Neural cell (in vitro differentiated cells): ENCODE results near the gene C1orf115. TPM values are rescaled to one million over a fixed set of nuclear protein-coding genes. Genes with fewer than 3 reads are reported as not detected.

Experiments used
- H2AFZ ChIP-seq: fragments of 200-600, 300-800 bp; sonication (generic), shearing (Covaris generic); 2 replicates; pipeline ENCODE4 v1.6.0; 2014; ENCODE audit warnings: low read depth, mild to moderate bottlenecking, antibody characterized with exemption, low read length, moderate library complexity
- H3F3A ChIP-seq: fragments of 200-600 bp; shearing (Covaris generic); 2 replicates; pipeline ENCODE4 v1.6.1; 2016; ENCODE audit warnings: mild to moderate bottlenecking, moderate library complexity, mixed read lengths, antibody characterized with exemption, low read length; ENCODE audit not compliant: insufficient read depth, poor library complexity, severe bottlenecking
- H3K27ac ChIP-seq: fragments of 200-600, 300-800 bp; sonication (generic), shearing (Covaris generic); 2 replicates; pipeline ENCODE4 v1.5.1; 2014; ENCODE audit warnings: mild to moderate bottlenecking, low read length, moderate library complexity
- H3K27me3 ChIP-seq: fragments of 300-800, 200-600 bp; sonication (generic), shearing (Covaris generic); 2 replicates; pipeline ENCODE4 v1.6.0; 2014; ENCODE audit warnings: mild to moderate bottlenecking, low read depth, low read length, moderate library complexity; ENCODE audit not compliant: insufficient read depth
- H3K36me3 ChIP-seq: fragments of 300-800, 200-600 bp; sonication (generic), shearing (Covaris generic); 2 replicates; pipeline ENCODE4 v1.5.1; 2014; ENCODE audit warnings: mild to moderate bottlenecking, antibody characterized with exemption, low read length, moderate library complexity; ENCODE audit not compliant: insufficient read depth
- H3K4me2 ChIP-seq: fragments of 300-800, 200-600 bp; sonication (generic), shearing (Covaris generic); 2 replicates; pipeline ENCODE4 v1.6.0; 2014; ENCODE audit warnings: mild to moderate bottlenecking, low read length
- H3K4me3 ChIP-seq: fragments of 300-800, 200-600 bp; sonication (generic), shearing (Covaris generic); 2 replicates; pipeline ENCODE4 v1.5.1; 2014; ENCODE audit warnings: mild to moderate bottlenecking, low read length, moderate library complexity
- H3K79me2 ChIP-seq: fragments of 200-600 bp; shearing (Covaris generic); replicated peaks from 2 replicates; pipeline ENCODE4 v1.6.0; 2014; ENCODE audit warnings: mild to moderate bottlenecking, low read length, moderate library complexity; ENCODE audit not compliant: insufficient read depth
- H3K9ac ChIP-seq: fragments of 300-800, 200-600 bp; sonication (generic), shearing (Covaris generic); 2 replicates; pipeline ENCODE4 v1.6.1; 2016; ENCODE audit warnings: mild to moderate bottlenecking, low read length, mixed read lengths
- H3K9me2 ChIP-seq: fragments of 200-600 bp; shearing (Covaris generic); 2 replicates; pipeline ENCODE4 v1.6.1; 2016; ENCODE audit warnings: mild to moderate bottlenecking, low read length, mixed read lengths; ENCODE audit not compliant: insufficient read depth
- H3K9me3 ChIP-seq: fragments of 200-600, 300-800 bp; sonication (generic), shearing (Covaris generic); 2 replicates; pipeline ENCODE4 v1.6.1; 2016; ENCODE audit warnings: mild to moderate bottlenecking, mixed run types, low read length, moderate library complexity, mixed read lengths
- H4K20me1 ChIP-seq: fragments of 200-600 bp; shearing (Covaris generic); 2 replicates; pipeline ENCODE4 v1.6.1; 2016; ENCODE audit warnings: mild to moderate bottlenecking, mixed run types; ENCODE audit not compliant: insufficient read depth
- EP300 ChIP-seq: fragments of 450-650 bp; conservative IDR thresholded peaks from 2 replicates; pipeline ENCODE4 v1.6.1; 2014; ENCODE audit warnings: antibody characterized with exemption, mild to moderate bottlenecking, moderate library complexity; ENCODE audit not compliant: poor library complexity, severe bottlenecking
- EZH2 ChIP-seq: fragments of 200-600, 300-800 bp; shearing (Covaris generic), sonication (generic); IDR thresholded peaks from 2 replicates; pipeline ENCODE4 v1.6.1; 2014; ENCODE audit warnings: antibody characterized with exemption, low read length, borderline replicate concordance, mild to moderate bottlenecking; ENCODE audit not compliant: insufficient read depth, poor library complexity, severe bottlenecking
- MXI1 ChIP-seq: fragments of 450-650 bp; conservative IDR thresholded peaks from 2 replicates; pipeline ENCODE4 v1.6.1; 2014; ENCODE audit warnings: antibody characterized with exemption, mild to moderate bottlenecking; ENCODE audit not compliant: poor library complexity, severe bottlenecking
- POLR2AphosphoS5 ChIP-seq: IDR thresholded peaks from 2 replicates; pipeline ENCODE4 v1.6.1; 2012
- RAD21 ChIP-seq: fragments of 450-650 bp; conservative IDR thresholded peaks from 2 replicates; pipeline ENCODE4 v1.6.1; 2014; ENCODE audit warnings: antibody characterized with exemption, mild to moderate bottlenecking, moderate library complexity
- SMC3 ChIP-seq: fragments of 450-650 bp; conservative IDR thresholded peaks from 2 replicates; pipeline ENCODE4 v1.6.1; 2014; ENCODE audit warnings: antibody characterized with exemption, mild to moderate bottlenecking, moderate library complexity; ENCODE audit not compliant: poor library complexity
- TAF1 ChIP-seq: IDR thresholded peaks from 2 replicates; pipeline ENCODE4 v1.6.1; 2012; ENCODE audit warnings: low read depth
- polyA plus RNA-seq: library from polyadenylated mRNA; depleted of rRNA; stranded (reverse); fragments of >200 nt; gene quantifications from 2 replicates; pipeline ENCODE4 v1.2.3, GENCODE V29; 2014
- TF ChIP-seq, protein P1 (sequence below): IDR thresholded peaks from 2 replicates; pipeline ENCODE4 v1.6.1; 2012; ENCODE audit warnings: borderline replicate concordance
- TF ChIP-seq, protein P2 (sequence below): fragments of 450-650 bp; IDR thresholded peaks from 2 replicates; pipeline ENCODE4 v1.5.1; 2014; ENCODE audit warnings: antibody characterized with exemption, mild to moderate bottlenecking, moderate library complexity; ENCODE audit not compliant: poor library complexity, severe bottlenecking

Gene C1orf115
- polyA plus RNA-seq, 1 donor from 2014 or later = 0.88 TPM

GRCh38 chr1:220696226-220696862 is 6.2 kb downstream of the C1orf115 start:
- Histone ChIP-seq H3K9me2 (no peaks in the 10 kb centered on the region), H3K4me2 (no peak overlapping the region), H4K20me1 (no peaks in the 10 kb centered on the region), H3K4me3 (no peak overlapping the region), H3F3A (no peaks in the 10 kb centered on the region), H3K27me3 (peaks cover 6% of the 10 kb centered on the region), H2AFZ (no peak overlapping the region), H3K9ac (no peak overlapping the region), H3K27ac (no peak overlapping the region), H3K36me3 (no peaks in the 10 kb centered on the region), H3K9me3 (no peaks in the 10 kb centered on the region), H3K79me2 (no peaks in the 10 kb centered on the region)
- TF ChIP-seq, protein P1, sequence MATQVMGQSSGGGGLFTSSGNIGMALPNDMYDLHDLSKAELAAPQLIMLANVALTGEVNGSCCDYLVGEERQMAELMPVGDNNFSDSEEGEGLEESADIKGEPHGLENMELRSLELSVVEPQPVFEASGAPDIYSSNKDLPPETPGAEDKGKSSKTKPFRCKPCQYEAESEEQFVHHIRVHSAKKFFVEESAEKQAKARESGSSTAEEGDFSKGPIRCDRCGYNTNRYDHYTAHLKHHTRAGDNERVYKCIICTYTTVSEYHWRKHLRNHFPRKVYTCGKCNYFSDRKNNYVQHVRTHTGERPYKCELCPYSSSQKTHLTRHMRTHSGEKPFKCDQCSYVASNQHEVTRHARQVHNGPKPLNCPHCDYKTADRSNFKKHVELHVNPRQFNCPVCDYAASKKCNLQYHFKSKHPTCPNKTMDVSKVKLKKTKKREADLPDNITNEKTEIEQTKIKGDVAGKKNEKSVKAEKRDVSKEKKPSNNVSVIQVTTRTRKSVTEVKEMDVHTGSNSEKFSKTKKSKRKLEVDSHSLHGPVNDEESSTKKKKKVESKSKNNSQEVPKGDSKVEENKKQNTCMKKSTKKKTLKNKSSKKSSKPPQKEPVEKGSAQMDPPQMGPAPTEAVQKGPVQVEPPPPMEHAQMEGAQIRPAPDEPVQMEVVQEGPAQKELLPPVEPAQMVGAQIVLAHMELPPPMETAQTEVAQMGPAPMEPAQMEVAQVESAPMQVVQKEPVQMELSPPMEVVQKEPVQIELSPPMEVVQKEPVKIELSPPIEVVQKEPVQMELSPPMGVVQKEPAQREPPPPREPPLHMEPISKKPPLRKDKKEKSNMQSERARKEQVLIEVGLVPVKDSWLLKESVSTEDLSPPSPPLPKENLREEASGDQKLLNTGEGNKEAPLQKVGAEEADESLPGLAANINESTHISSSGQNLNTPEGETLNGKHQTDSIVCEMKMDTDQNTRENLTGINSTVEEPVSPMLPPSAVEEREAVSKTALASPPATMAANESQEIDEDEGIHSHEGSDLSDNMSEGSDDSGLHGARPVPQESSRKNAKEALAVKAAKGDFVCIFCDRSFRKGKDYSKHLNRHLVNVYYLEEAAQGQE = no peak

- Histone ChIP-seq H3F3A (no peaks in the 10 kb centered on the region), H3K9me3 (no peaks in the 10 kb centered on the region), H3K4me3 (no peak overlapping the region), H3K9ac (no peak overlapping the region), H2AFZ (no peak overlapping the region), H3K79me2 (no peaks in the 10 kb centered on the region), H3K9me2 (no peaks in the 10 kb centered on the region), H3K27me3 (peaks cover 1% of the 10 kb centered on the region), H3K36me3 (no peaks in the 10 kb centered on the region), H4K20me1 (no peaks in the 10 kb centered on the region), H3K4me2 (no peak overlapping the region), H3K27ac (no peak overlapping the region)
- TF ChIP-seq TAF1 (no peak), EZH2 (no peak), EP300 (no peak), RAD21 (no peak), MXI1 (no peak), SMC3 (no peak), POLR2AphosphoS5 (no peak)
- TF ChIP-seq, protein P2, sequence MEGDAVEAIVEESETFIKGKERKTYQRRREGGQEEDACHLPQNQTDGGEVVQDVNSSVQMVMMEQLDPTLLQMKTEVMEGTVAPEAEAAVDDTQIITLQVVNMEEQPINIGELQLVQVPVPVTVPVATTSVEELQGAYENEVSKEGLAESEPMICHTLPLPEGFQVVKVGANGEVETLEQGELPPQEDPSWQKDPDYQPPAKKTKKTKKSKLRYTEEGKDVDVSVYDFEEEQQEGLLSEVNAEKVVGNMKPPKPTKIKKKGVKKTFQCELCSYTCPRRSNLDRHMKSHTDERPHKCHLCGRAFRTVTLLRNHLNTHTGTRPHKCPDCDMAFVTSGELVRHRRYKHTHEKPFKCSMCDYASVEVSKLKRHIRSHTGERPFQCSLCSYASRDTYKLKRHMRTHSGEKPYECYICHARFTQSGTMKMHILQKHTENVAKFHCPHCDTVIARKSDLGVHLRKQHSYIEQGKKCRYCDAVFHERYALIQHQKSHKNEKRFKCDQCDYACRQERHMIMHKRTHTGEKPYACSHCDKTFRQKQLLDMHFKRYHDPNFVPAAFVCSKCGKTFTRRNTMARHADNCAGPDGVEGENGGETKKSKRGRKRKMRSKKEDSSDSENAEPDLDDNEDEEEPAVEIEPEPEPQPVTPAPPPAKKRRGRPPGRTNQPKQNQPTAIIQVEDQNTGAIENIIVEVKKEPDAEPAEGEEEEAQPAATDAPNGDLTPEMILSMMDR = no peak
- TF ChIP-seq, protein P1 = no peak
Observed at GRCh38 chr1:220696863-220697231, 6.7 kb downstream of the C1orf115 start.
